ENCODE data around the gene PLCXD3. TPM values are rescaled to one million over a fixed set of nuclear protein-coding genes. Genes with fewer than 3 reads are reported as not detected.

PLCXD3 gene
- total and polyA plus RNA-seq, 2 of the 4 experiments (the other 2 are of a cell fraction): under 0.01 to 0.02 TPM

DNA sequence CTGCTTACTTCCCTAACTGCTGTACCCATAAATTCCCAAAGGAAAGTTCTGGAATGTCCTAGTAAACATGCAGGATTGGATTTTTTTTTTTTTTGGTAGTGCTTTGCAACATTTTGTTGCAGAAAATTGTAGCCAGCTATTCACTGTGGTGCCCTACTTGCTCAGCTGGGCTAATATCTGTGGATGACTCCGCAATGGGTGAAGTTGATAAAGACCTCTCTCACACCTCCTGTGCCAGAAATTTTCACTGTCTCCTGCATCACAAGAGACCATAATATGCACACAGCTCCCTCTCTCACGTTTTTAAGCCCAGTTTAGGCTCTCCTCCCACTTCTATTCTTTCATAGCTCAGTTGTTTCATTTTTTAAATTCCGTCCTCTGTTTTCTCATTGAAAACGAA lies 160.6 kb downstream of the PLCXD3 start:
- Histone ChIP-seq H3K79me1 (ENCODE audit: low read depth in 1 of 2, low read length in 2 of 2) (no peaks in the 10 kb centered on the region), H3K18ac (ENCODE audit: low read depth, low read length) (no peak overlapping the region), H3K56ac (ENCODE audit: extremely low read depth, insufficient read depth, low read length) (no peak overlapping the region), H3K27ac (ENCODE audit: insufficient read depth, low read length) (no peak overlapping the region), H2BK120ac (ENCODE audit: low read depth, low read length) (no peak overlapping the region), H3K27me3 (ENCODE audit: control insufficient read depth, insufficient read depth, low read length) (no peaks in the 10 kb centered on the region), H2AK9ac (replicated peaks; ENCODE audit: low read depth, low read length, poor library complexity) (no peak overlapping the region), H3K14ac (replicated peaks; ENCODE audit: low read depth, low read length) (no peak overlapping the region), H3K4ac (ENCODE audit: low read depth, low read length) (no peak overlapping the region), H4K5ac (ENCODE audit: low read depth, low read length) (no peak overlapping the region), H2BK20ac (ENCODE audit: low read depth, low read length) (no peak overlapping the region), H3K9me1 (ENCODE audit: insufficient read depth, low read length) (no peaks in the 10 kb centered on the region), H2AK5ac (ENCODE audit: low read depth, low read length) (no peak overlapping the region), H3K4me1 (ENCODE audit: control insufficient read depth, insufficient read depth, low read length) (no peaks in the 10 kb centered on the region), H2BK5ac (ENCODE audit: low read depth, low read length, poor library complexity, severe bottlenecking) (no peak overlapping the region), H4K91ac (ENCODE audit: insufficient read depth, low read depth, low read length) (no peak overlapping the region), H3K9ac (ENCODE audit: low read depth, low read length) (no peak overlapping the region), H3K36me3 (ENCODE audit: control insufficient read depth, insufficient read depth, low read length) (no peaks in the 10 kb centered on the region), H3K4me2 (ENCODE audit: low read depth, low read length) (no peak overlapping the region), H3K9me3 (ENCODE audit: control insufficient read depth, insufficient read depth, low read length) (no peaks in the 10 kb centered on the region), H4K20me1 (ENCODE audit: insufficient read depth, low read length) (no peaks in the 10 kb centered on the region), H3K4me3 (ENCODE audit: insufficient read depth, low read depth, low read length) (no peak overlapping the region), H2BK15ac (ENCODE audit: low read depth, low read length) (no peak overlapping the region), H2AFZ (replicated peaks; ENCODE audit: low read length, poor library complexity) (no peak overlapping the region), H4K8ac (ENCODE audit: low read depth in 2 of 2, low read length in 2 of 2) (no peak overlapping the region), H3K23ac (ENCODE audit: low read depth, low read length) (no peak overlapping the region)
- intact Hi-C loops (cut with micrococcal nuclease): no loop called here
- ChIA-PET CTCF (no interaction called here), POLR2A (ENCODE audit: unreplicated experiment) (no interaction called here)
- WGBS, 2 experiments (ENCODE audit: extremely low coverage in 2 of 2, insufficient read length in 1 of 2): no CpG with 5 or more reads among the region's 4 CpGs
- DNase-seq: no peak
- BruUV-seq (replicated peaks): no TSS peak
- in situ Hi-C loops (cut with MboI; ENCODE audit: low sequenced_read_pairs): loop anchor here (10.0 kb wide), 1 partner anchor 445 kb away; the partner anchor contains the start of gene C7
- dilution Hi-C loops (cut with HindIII; ENCODE audit: low sequenced_read_pairs, unreplicated experiment): no loop called here
- ATAC-seq (ENCODE audit: low read depth): no peak
- TF ChIP-seq SMC3 (IDR thresholded peaks at IDR 0.05; ENCODE audit: low read depth, low read length): no peak

Data from IMR-90 (cell line).